Naive thymus-derived CD4-positive, alpha-beta T cell (primary cell): Measurements from ENCODE around the gene TBX20. TPM values are rescaled to one million over a fixed set of nuclear protein-coding genes. Genes with fewer than 3 reads are reported as not detected.

ENCODE experiments used
- polyA plus RNA-seq, 2 donors: library from polyadenylated mRNA; unstranded; fragments of 300-500 nt; fragmentation: Illumina TruSeq; gene quantifications; one replicate each; pipeline ENCODE4 v1.2.3, GENCODE V29; 2021
- total RNA-seq, 6 experiments: library from RNA in 5 of 6; stranded (reverse) in 5 of 6; gene quantifications; 1 replicate in 5 of 6; 2 replicates in 1 of 6; pipeline ENCODE4 v1.2.3 and lab custom pipeline; 2021 to 2026

Gene TBX20
- total and polyA plus RNA-seq, 7 experiments from 2014 or later, result not detected

Other genes with a start within 250 kb of the TBX20 start
- 10 to 100 TPM in 1 of 5 experiments, 1 to 10 TPM in 4; 4.5 to 10.0 (median 7.1) TPM for gene DPY19L1, start 216.6 kb downstream of the TBX20 start, total RNA-seq
- gene DPY19L1, start 216.6 kb downstream of the TBX20 start, polyA plus RNA-seq, result under 1 TPM; 0.52 to 0.67 TPM